GM12801 (cell line): ENCODE measurements around the gene CARD11.

ENCODE experiments used
- TF ChIP-seq, protein P1 (sequence below): IDR thresholded peaks from one replicate; pipeline ENCODE4 v1.5.1; 2011; ENCODE audit warnings: control low read depth; ENCODE audit not compliant: insufficient read length; ENCODE audit errors: extremely low read depth

The CARD11 gene

DNA sequence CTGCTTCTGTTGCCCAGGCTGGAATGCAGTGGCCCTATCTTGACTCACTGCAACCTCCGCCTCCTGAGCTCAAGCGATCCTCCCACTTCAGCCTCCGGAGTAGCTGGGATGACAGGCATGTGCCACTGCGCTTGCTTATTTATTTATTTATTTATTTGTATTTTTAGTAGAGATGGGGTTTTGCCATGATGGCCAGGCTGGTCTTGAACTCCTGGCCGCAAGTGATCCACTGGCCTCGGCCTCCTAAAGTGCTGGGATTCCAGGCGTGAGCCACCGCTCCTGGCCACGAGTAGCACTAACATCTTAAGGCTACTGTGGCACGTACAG is 70.9 kb downstream of the CARD11 start:
- TF ChIP-seq, protein P1, sequence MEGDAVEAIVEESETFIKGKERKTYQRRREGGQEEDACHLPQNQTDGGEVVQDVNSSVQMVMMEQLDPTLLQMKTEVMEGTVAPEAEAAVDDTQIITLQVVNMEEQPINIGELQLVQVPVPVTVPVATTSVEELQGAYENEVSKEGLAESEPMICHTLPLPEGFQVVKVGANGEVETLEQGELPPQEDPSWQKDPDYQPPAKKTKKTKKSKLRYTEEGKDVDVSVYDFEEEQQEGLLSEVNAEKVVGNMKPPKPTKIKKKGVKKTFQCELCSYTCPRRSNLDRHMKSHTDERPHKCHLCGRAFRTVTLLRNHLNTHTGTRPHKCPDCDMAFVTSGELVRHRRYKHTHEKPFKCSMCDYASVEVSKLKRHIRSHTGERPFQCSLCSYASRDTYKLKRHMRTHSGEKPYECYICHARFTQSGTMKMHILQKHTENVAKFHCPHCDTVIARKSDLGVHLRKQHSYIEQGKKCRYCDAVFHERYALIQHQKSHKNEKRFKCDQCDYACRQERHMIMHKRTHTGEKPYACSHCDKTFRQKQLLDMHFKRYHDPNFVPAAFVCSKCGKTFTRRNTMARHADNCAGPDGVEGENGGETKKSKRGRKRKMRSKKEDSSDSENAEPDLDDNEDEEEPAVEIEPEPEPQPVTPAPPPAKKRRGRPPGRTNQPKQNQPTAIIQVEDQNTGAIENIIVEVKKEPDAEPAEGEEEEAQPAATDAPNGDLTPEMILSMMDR = no peak

DNA sequence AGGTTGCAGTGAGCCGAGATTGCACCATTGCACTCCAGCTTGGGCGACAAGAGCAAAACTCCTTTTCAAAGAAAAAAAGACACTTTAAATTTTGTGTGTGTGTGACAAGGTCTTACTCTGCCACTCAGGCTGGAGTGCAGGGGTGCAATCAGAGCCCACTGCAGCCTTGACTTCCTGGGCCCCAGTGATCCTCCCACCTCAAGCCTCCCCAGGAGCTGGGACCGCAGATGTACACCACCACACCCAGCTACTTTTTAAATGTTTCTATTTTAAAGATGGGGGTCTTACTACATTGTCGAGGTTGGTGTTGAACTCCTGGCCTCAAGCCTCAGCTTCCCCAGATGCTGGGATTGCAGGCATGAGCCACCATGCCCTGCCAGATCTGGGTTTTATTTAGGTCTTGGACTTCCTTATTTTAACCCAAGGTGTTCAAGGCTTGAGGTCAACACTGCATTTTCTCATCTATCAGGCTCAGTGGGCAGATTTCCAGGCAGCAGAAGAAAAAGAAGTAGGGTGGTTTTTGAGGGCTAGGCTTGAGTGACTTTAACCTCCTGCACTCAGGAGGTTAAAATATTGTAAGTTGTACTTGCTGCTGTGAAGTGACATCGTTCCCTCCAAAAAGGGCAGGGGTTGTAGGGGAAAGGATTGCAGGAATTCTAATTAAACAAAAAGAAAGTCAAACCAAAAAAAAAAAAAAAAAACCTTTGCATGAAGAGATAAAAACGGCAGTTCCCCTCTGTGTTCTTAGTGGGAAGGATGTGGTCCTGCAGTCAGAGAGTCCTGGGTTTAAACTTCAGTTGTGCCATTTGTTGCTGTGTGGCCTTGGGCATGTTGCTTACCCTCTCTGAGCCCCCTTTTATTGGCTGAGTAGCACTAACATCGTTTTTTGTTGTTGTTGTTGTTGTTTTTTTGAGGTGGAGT is 71.5 kb downstream of the CARD11 start:
- TF ChIP-seq, protein P1 = no peak

DNA sequence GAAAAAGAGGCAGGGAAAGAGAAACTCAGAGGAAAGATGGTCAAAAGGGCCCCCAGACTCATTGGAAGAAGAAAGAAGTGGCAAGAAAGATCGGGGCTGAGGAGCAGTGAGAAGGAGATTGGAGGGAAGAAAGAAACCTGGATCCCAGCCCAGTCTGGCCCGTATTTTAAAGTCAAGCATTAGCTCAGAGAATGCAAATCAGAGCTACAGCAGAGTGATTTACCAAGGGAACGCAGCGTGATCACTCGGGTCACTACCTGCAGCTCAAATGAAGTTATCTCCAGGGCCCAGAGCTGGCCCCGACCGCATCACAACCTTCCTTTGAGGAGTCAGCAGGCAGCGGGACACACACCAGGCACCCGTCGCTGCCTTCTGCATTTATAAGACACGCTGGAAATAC is 72.8 kb downstream of the CARD11 start:
- TF ChIP-seq, protein P1 = no peak

DNA sequence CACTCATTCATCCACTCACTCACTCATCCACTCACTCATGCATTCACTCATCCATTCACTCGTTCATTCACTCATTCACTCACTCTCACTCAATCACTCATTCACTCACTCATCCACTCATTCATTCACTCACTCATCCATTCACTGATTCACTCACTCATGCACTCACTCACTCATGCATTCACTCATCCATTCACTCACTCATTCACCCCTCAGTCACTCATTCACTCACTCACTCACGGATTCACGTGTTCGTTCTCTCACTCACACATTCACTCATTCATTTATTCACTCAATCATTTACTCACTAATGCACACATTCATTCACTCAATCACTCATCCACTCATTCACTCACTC is 73.4 kb downstream of the CARD11 start:
- TF ChIP-seq, protein P1 = no peak

DNA sequence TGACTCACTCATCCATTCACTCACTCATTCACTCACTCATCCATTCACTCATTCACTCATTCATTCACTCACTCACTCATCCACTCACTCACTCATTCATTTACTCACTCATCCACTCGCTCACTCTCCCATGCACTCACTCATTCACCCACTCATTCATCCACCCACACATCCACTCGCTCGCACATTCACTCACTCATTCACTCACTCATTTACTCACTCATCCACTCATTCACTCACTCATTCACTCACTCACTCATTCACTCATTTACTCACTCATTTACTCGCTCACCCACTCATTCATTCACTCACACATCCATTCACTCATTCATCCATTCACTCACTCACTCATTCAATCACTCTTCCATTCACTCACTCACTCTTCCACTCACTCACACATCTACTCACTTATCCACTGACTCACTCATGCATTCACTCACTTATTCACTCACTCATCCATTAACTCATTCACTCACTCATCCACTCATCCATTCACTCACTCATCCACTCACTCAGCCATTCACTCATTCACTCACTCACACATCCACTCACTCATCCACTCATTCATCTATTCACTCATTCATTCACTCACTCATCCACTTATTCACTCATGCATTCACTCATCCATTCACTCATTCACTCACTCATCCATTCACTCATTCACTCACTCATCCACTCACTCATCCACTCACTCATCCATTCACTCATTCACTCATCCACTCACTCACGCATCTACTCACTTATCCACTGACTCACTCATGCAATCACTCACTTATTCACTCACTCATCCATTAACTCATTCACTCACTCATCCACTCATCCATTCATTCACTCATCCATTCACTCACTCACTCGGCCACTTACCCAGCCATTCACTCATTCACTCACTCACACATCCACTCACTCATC is 74.0 kb downstream of the CARD11 start:
- TF ChIP-seq, protein P1 = no peak

DNA sequence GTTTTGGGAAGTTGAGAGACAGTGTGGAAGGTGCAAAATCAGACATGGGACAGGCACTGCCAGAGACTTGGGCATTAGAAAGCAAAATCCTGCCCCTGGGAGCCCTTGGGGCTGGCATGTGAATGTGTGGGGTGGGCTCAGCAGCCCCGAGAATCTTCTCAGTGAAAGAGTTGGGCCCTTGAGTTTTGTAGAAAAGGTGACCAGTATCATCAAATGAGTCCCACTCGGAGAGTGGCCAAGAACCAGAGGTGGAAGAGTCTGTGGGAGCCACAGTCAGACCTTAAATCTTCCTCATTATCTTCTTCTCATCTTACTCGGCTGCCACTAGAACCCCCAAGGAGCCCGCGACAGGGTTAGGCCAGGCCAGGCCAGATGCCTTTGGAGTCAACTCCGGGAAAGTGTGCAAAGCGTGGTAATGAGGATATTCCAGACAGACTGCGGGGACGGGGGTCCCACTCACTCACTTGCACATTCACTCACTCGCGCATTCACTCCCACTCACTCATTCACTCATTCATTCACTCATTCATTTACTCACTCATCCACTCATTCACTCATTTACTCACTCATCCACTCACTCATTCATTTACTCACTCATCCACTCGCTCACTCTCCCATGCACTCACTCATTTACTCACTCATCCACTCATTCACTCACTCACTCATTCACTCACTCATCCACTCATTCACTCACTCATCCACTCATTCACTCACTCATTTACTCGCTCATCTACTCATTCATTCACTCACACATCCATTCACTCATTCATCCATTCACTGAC is 74.9 kb downstream of the CARD11 start:
- TF ChIP-seq, protein P1 = no peak

DNA sequence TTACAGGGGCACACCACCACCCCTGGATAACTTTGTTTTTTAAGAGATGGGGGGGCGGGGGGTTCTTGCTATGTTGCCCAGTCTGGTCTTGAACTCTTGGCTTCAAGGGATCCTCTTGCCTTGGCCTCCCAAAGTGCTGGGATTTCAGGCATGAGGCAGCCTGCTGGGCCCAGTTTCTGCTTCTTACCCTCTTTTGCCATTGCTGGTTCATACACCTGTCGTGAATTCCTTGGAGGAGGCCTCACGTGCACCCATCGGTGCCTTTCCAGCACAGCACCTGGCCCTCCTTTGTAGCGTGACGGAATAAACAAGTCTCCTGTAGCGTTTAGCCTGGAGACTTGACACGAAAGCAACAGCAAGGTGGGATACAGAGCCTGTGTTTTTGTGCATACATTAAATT is 75.5 kb downstream of the CARD11 start:
- TF ChIP-seq, protein P1 = no peak
